Stomach smooth muscle (tissue), 2 donors: ENCODE results near the gene ITPR3.

Experiments
- H3K27ac ChIP-seq: one replicate; pipeline ENCODE4 v1.7.0; 2013; ENCODE audit warnings: mild to moderate bottlenecking, low read length, inconsistent platforms
- H3K27me3 ChIP-seq, 2 donors: one replicate each; pipeline ENCODE4 v1.7.0; 2013; ENCODE audit warnings: low read length in 2 of 2; ENCODE audit not compliant: insufficient read depth in 2 of 2, control insufficient read depth in 1 of 2
- H3K36me3 ChIP-seq, 2 donors: one replicate each; pipeline ENCODE4 v1.7.0; 2013; ENCODE audit warnings: low read length in 2 of 2; ENCODE audit not compliant: control insufficient read depth in 2 of 2, insufficient read depth in 2 of 2
- H3K4me1 ChIP-seq: one replicate; pipeline ENCODE4 v1.7.0; 2013; ENCODE audit warnings: low read length; ENCODE audit not compliant: control insufficient read depth, insufficient read depth
- H3K4me3 ChIP-seq, 2 donors: one replicate each; pipeline ENCODE4 v1.7.0; 2013; ENCODE audit warnings: low read length in 2 of 2
- H3K9ac ChIP-seq, 2 donors: one replicate each; pipeline ENCODE4 v1.7.0; 2013; ENCODE audit warnings: low read length in 2 of 2, mild to moderate bottlenecking in 1 of 2
- H3K9me3 ChIP-seq, 2 donors: one replicate each; pipeline ENCODE4 v1.7.0; 2013; ENCODE audit warnings: low read length in 2 of 2; ENCODE audit not compliant: control insufficient read depth in 2 of 2
- donor health status: healthy.
- donor health status: Pancreatic carcinoma.

ITPR3 gene

DNA sequence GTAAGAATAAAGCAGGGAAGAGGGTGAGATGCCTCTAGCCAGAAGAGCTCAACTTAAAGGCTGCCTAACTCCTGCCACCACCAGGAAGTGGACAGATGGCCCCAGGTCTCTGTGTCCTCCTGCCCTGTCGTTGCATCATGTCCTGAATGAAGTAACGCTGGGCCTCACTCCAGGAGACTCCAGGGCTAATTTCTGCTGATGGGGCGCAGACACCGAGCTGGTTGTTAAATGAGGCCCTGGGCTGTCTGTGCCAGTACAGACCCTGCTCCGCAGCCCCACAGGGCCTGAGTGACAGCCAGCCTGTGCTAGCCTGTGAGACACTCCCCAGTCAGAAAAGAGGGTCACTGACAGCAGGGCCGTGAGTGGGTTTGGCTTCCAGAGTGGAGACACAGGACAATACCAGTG is 119.1 kb downstream of the ITPR3 start:
- peaks cover 8% of the 10 kb centered on the region for H3K4me1 ChIP-seq
- H3K9ac ChIP-seq: no peak overlapping the region
- no peaks in the 10 kb centered on the region for H3K36me3 ChIP-seq
- peaks cover 6 to 7% of the 10 kb centered on the region in 2 donors for H3K27me3 ChIP-seq
- H3K27ac ChIP-seq: no peak overlapping the region
- H3K4me3 ChIP-seq: no peak overlapping the region
- no peaks in the 10 kb centered on the region for H3K9me3 ChIP-seq

DNA sequence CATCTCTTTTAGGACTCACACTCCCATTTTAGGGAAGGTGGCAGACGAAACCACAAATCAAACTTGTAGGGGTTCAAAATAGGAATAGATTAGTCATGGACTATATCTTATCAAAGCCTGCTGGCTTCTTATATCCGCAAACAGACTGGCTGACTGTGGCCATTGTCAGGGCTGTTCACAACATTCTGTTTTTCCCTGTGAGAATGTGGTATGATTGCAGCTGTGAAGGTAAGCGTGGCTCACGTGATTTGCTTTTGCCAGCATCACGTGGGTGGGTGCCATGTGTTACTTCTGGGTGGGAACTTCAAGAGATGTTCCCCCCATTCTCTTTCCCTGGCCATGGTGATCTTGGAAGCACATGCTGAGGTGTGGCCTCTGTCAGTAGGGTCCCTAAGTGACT is 119.7 kb downstream of the ITPR3 start:
- Histone ChIP-seq H3K4me3 (no peak overlapping the region), H3K9me3 (no peaks in the 10 kb centered on the region), H3K27me3 (peaks cover 6 to 7% of the 10 kb centered on the region in 2 donors), H3K36me3 (no peaks in the 10 kb centered on the region), H3K9ac (no peak overlapping the region), H3K4me1 (peaks cover 13% of the 10 kb centered on the region), H3K27ac (no peak overlapping the region)

DNA sequence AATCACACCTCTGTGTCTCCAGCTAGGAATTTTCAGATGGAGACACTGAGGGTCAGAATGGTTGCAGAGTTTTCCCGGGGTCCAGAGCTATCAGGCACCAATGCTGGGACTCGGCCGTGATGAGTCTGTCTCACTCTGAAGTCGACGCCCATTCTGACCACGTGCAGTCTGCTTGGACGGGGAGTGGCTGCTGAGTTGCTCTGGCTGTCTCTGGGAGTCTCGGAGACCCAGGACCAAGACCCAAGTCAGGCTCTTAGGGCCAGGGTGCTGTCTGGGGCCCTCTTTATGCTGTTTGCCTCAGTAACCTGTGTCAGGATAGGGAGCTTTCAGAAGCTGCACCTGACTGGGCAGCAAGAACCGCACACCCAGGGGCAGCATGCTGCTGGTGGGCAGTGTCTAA is 121.0 kb downstream of the ITPR3 start:
- Histone ChIP-seq H3K27ac (no peak overlapping the region), H3K36me3 (no peaks in the 10 kb centered on the region), H3K4me1 (peaks cover 20% of the 10 kb centered on the region), H3K9ac (no peak overlapping the region), H3K4me3 (no peak overlapping the region), H3K27me3 (peaks cover 7 to 8% of the 10 kb centered on the region in 2 donors), H3K9me3 (no peaks in the 10 kb centered on the region)

DNA sequence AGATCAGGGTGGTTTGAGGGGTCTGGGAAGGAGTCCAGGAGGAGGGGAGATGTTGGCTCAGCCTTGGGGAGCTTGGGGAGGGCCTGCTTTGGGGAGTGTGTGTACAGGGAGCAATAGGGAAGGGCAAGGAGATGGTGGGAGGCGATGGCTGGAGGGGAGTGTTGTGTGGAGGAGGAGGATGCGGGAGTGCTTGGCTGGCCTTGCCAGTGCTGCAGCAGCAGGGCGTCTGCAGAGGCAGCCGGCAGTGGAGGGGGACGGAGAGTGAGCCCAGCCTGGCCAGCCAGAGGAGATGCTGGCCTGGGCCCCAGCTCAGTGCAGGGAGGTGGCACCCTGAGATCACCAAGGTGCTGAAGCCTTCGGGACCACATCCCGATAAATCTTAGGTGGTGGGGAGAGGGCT is 121.7 kb downstream of the ITPR3 start:
- no peaks in the 10 kb centered on the region for H3K36me3 ChIP-seq
- peaks cover 20% of the 10 kb centered on the region for H3K4me1 ChIP-seq
- no peak overlapping the region for H3K4me3 ChIP-seq
- no peak overlapping the region for H3K27ac ChIP-seq
- no peaks in the 10 kb centered on the region for H3K9me3 ChIP-seq
- H3K27me3 ChIP-seq: peaks cover 7 to 8% of the 10 kb centered on the region in 2 donors
- no peak overlapping the region for H3K9ac ChIP-seq

DNA sequence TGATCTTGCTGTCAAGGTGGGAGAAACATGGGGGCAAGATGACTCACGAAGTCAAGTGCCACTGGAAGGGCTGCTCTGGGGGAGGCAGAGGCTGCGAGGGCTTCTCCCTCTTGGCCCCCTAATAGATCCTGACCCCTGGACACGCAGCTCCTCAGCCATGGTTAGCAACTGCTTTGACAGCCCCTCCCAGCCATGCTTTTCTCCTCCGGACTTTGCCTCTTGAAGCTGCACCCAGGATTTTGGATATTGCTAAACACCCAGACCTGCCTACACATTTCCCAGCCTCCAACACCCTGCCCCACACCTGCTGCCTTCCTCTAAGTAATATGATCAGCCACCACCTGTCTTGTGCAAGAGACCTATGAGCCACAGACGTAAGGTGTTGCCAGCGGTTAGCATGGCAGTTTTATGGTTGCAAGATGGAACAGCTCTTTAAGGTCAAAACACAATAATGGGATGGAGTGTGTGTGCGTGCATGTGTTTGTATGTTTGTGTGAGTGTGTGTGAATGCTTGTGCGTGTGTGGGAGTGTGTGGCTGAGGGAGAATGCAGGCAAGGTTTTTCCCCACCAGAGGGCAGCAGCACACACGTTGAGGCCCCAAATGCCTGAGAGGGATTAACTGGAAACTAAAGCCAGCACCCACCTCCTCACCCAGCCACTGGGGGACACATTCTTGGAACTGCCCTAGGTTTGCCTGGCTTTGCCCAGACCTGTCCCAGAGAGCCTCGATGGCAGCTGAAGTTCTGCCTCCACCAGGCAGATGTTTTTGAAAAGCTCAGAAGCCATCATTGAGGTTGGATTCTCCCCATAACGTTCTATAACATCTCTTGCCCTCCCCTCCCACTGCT is 123.1 kb downstream of the ITPR3 start:
- H3K9ac ChIP-seq: no peak overlapping the region
- peaks cover 20% of the 10 kb centered on the region for H3K4me1 ChIP-seq
- no peaks in the 10 kb centered on the region for H3K36me3 ChIP-seq
- H3K27me3 ChIP-seq: peaks cover 8 to 12% of the 10 kb centered on the region in 2 donors
- H3K4me3 ChIP-seq: no peak overlapping the region
- H3K9me3 ChIP-seq: no peaks in the 10 kb centered on the region
- no peak overlapping the region for H3K27ac ChIP-seq

DNA sequence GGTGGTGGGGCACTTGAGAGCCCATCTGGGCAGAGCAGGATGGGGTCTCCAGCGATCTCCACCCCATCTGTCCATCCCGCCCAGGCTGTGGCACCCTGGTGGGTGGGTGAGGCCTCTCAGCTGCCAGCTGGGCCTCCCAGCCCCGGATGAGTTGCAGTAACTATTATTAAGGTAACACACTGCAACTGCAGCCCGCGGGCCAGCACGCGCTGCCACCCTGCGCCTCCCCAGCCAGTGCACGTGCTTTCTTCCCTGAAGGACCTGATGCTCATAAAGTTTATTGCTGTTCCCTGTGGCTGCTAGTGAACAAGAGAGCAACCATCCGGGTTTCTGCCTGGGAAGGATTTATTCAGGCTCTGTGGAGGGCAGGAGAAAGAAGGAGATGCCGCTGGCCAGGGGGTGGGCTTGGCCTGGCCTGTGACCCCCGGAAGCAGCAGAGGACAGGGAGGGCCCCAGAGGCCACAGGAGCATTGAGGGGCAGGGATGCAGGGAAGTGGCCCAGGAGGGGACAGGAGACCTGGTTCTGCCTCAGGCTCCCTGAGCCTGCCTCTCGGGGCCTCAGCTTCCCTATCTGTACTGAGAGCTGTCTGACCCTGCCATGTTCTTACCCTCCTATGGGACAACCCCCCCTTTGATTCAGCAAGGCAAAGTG is 123.9 kb downstream of the ITPR3 start:
- peaks cover 8 to 12% of the 10 kb centered on the region in 2 donors for H3K27me3 ChIP-seq
- H3K27ac ChIP-seq: peak overlapping the region; percentile 37
- H3K36me3 ChIP-seq: no peaks in the 10 kb centered on the region
- peaks cover 20% of the 10 kb centered on the region for H3K4me1 ChIP-seq
- H3K9ac ChIP-seq: no peak overlapping the region
- H3K4me3 ChIP-seq: no peak overlapping the region
- H3K9me3 ChIP-seq: no peaks in the 10 kb centered on the region

DNA sequence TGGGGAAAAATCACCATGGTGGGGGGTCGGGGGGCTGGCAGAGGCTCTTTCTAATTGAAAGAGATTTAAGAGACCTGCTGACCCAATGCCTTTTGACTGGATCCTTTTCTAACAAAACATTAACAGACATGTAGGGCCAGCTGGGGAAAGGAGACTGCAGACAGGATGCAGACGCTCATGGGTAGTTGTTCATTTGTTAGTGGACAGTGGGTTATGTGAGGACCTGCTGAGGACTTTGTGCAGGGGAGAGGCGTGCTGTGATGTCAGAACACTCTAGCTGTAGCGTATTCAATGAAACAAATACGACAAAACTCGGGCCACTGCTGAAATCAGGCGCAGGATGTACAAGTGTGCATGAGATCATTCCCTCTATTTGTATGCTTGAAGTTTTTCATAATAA is 124.4 kb downstream of the ITPR3 start:
- Histone ChIP-seq H3K4me1 (peaks cover 20% of the 10 kb centered on the region), H3K27ac (no peak overlapping the region), H3K27me3 (peaks cover 8 to 12% of the 10 kb centered on the region in 2 donors), H3K9ac (no peak overlapping the region), H3K4me3 (no peak overlapping the region), H3K9me3 (no peaks in the 10 kb centered on the region), H3K36me3 (no peaks in the 10 kb centered on the region)
